Measurements from ENCODE around the gene ACTR5. TPM values are rescaled to one million over a fixed set of nuclear protein-coding genes. Genes with fewer than 3 reads are reported as not detected.

The ACTR5 gene
- total RNA-seq, 1 experiment from 2014 or later, result 14.1 TPM

DNA sequence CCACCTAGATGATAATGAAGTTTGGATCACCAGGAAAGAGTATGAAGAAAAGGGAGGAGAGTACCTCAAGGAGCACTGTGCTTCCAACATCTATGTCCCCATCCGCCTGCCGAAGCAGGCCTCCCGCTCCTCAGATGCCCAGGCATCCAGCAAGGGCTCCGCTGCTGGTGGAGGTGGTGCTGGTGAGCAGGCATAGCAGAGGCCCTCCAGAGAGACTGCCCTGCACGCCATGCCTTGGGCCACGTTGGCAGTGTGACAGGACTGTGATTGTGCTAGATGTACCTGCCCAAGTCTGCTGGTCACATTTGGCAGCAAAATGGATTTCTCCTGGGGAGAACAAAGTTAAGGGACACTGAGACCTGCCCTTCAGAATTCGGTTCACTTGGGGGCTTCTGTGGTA, 23.4 kb downstream of the ACTR5 start:
- H3K18ac ChIP-seq (ENCODE audit: insufficient read length, low read depth, low read length), result no peak overlapping the region
- H3K27ac ChIP-seq (ENCODE audit: insufficient read length, low read depth, low read length), result no peak overlapping the region
- no peak overlapping the region for H3K4me3 Mint-ChIP-seq
- H4K91ac ChIP-seq (ENCODE audit: insufficient read length, low read depth, low read length), result no peak overlapping the region
- WGBS (ENCODE audit: extremely low coverage, insufficient read length, low lambda C conversion rate), result no CpG with 5 or more reads among the region's 7 CpGs
- no peak overlapping the region for H2BK12ac ChIP-seq (ENCODE audit: insufficient read length, low read depth, low read length)
- no peaks in the 10 kb centered on the region for H3K27me3 ChIP-seq (ENCODE audit: insufficient read depth, low read length)
- H3K27ac Mint-ChIP-seq, result peak overlapping the region in 1 of 3 experiments; percentile 10; a peak in 1 of 7 replicates
- H3K9me3 ChIP-seq (ENCODE audit: control insufficient read depth, low read depth, low read length), result no peaks in the 10 kb centered on the region
- no peak overlapping the region for H3K56ac ChIP-seq (ENCODE audit: insufficient read length, low read depth, low read length)
- H3K9ac ChIP-seq (ENCODE audit: extremely low read depth, insufficient read length, low read length), result no peak overlapping the region
- no peak overlapping the region for H2BK20ac ChIP-seq (ENCODE audit: low read depth, low read length, poor library complexity, severe bottlenecking)
- no peaks in the 10 kb centered on the region for H4K20me1 ChIP-seq (ENCODE audit: control insufficient read depth, insufficient read depth, insufficient read length)
- H3K23me2 ChIP-seq (ENCODE audit: insufficient read length, low read depth, low read length, poor library complexity, severe bottlenecking), result no peaks in the 10 kb centered on the region
- H2BK120ac ChIP-seq (ENCODE audit: low read depth, low read length, poor library complexity, severe bottlenecking), result no peak overlapping the region
- peaks cover 32 to 74% (median 54%) of the 10 kb centered on the region in 3 experiments for H3K36me3 Mint-ChIP-seq (ENCODE audit: insufficient read depth in 1 of 3, low read depth in 3 of 3)
- DNase-seq, result no peak
- H3T11ph ChIP-seq (ENCODE audit: low read length), result no peak overlapping the region
- H3K4me1 ChIP-seq (ENCODE audit: insufficient read depth, low read length), result no peaks in the 10 kb centered on the region
- no peak overlapping the region for H2BK5ac ChIP-seq (ENCODE audit: insufficient read length, low read length)
- no peak overlapping the region for H3K14ac ChIP-seq (ENCODE audit: insufficient read depth, low read length)
- H3K4me1 Mint-ChIP-seq, result no peaks in the 10 kb centered on the region
- H4K5ac ChIP-seq (ENCODE audit: insufficient read length, low read depth, low read length), result no peak overlapping the region
- no peaks in the 10 kb centered on the region; the same call in 1 of the 2 replicates for H3K79me2 ChIP-seq (ENCODE audit: insufficient read depth, low read length)
- no peak overlapping the region for H4K8ac ChIP-seq (replicated peaks; ENCODE audit: insufficient read length, low read depth, low read length)
- H2AFZ ChIP-seq (ENCODE audit: low read length), result no peak overlapping the region
- no peak overlapping the region for H2BK15ac ChIP-seq (ENCODE audit: low read depth, low read length)
- no peaks in the 10 kb centered on the region for H3K27me3 Mint-ChIP-seq (ENCODE audit: low read depth)
- H3K4me2 ChIP-seq (ENCODE audit: insufficient read depth, insufficient read length, low read length), result no peak overlapping the region
- H3K79me1 ChIP-seq (ENCODE audit: insufficient read depth, low read depth, low read length, poor library complexity, severe bottlenecking), result no peaks in the 10 kb centered on the region
- peaks cover 9 to 11% of the 10 kb centered on the region in 2 experiments for H3K9me3 Mint-ChIP-seq
- no peak overlapping the region for H3K23ac ChIP-seq (ENCODE audit: insufficient read length, low read depth, low read length)
- no peak overlapping the region for H3K4ac ChIP-seq (ENCODE audit: low read depth, low read length)
- H2AK5ac ChIP-seq (ENCODE audit: insufficient read length, low read length), result no peak overlapping the region
- TF ChIP-seq CTCF (conservative IDR thresholded peaks at IDR 0.05), result no peak

Data from H9 (cell line).